ENCODE measurements around the gene ADARB1.

ADARB1 gene

DNA sequence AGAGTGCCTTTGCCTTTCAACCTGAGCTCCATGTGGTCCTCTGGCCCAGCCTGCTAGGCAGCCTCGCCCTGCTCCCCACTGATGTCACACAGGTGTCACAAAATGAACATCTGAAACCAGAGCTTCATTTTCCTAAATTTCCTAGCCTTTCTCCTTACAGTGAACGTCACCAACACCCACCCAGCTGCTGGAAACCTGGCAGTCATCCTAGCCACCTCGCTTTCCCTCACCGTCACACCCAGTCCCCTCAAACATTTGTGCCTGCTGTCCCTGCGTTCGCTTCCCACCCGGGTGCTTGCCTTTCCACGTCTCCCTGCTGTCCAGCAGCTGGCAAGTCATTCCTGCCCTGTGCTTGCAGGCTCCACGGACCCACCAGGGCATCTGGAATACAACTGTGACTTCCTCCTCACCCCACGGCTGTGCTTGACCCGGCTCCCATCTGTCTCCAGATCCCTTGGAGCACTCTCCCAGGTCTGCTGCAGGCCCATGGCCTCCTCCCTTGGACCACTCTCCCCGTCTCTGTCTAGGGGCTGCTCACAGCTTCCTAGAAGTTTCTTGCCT, 23.5 kb downstream of the ADARB1 start:
- DNase-seq: no peak

DNA sequence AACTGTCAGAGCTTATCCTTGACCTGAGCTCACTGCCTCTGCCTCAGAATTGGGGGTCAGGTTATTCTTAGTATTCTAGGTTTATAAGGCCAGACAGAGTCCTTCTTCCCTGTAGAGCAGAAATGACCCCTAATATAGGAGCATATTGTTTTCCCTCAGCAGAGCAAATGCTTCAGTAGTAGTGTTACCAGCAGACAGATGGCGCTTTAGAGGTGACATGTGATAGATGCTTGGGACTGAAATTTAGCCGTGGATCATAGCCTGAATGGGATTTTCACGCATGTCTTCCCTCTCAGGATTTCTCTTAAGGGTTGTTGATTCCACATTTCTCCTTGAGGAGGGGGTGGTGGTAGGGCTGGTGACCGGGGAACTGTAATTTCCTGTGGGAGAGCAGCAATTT, 24.5 kb downstream of the ADARB1 start:
- no peak for DNase-seq

DNA sequence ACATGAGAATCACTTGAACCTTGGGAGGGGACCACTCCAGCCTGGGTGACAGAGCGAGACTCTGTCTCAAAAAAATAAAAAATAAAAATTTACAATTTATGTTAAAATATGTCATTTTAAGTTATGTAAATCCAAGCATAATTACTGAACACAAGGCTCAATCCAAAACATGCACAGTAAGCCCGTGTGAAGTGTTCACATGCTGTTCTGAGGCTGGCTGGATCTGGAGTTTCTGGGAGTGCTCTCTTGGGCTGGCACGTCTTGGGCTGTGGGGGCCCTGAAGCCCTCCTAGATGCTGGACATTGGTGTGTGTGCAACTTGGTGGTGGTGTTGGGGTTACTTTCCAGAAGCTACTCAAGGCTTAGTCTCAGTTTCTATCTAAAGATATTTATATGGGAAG, 25.2 kb downstream of the ADARB1 start:
- no peak for DNase-seq

DNA sequence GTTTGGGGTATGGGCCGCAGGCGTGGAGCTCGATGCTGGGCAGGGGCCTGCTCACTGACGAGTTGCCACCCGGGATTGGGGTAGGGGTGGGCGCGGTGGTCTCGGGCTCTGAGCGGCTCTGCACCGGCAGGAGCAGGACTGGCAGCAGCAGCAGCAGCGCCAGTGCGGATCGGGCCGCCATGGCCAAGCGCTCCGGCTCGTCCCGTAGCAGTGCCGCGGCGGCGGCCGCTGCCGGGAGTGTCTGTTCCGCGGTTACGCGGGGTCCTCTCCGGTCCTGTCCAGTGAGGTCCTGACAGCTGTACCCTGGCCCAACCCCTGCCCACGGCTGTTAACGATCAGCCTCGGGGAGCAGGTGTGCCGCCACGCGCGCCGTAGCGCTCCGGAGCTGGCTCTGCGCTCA, 26.5 kb downstream of the ADARB1 start:
- no peak for DNase-seq

DNA sequence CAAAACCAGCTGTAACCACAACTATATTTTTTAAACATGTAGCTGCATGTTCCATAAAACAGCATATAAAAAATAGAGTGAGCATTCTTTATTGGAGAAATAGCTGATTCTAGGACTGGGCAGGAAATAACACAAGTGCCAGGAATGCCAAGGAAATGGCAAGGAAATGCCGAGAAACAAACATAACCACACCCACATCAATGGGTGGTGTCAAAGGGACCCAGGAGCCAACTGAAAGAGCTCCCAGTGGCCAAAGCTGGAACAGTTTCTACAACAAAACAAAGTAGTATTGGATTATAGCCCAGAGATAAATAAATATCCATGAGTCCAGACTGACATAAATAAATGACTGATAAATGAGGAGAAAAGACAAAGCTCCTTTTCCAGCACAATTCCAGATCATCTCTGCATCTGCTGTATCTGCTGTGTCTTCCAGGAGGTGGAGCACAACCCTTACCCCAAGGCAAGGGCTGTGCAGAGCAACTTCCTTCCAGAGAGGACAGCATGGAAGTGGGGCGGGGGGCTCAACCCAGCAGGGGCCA, 28.1 kb downstream of the ADARB1 start:
- DNase-seq: no peak

DNA sequence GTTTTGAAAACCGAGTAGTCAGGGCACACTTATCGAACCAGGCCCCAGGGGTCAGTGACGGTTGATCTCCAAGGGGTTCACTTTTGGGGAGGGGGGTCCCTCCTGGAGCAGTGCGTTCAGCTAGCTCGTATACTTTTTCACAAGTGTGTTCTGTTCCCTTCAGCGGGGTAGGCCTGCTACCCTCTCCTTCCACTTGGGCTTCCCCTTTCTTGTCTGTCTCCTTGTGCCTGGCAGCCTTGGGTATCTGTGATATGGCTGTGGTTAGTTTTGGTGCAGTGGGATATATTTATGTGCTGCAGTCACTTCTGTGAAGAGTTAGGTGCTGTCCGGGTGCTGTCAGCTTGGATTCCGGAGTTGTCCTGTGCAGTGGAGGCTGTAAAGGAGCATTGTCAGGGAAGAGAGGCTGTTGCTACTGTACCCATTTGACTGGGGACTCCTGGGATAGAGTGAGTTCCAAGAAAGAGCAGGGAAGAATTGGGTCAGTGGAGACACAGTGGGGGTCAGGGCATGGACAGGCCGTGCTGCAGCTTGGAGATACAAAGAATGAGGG, 29.7 kb downstream of the ADARB1 start:
- DNase-seq: no peak

GRCh38 chr21:45104560-45104959, 30.2 kb downstream of the ADARB1 start:
- DNase-seq: no peak

DNA sequence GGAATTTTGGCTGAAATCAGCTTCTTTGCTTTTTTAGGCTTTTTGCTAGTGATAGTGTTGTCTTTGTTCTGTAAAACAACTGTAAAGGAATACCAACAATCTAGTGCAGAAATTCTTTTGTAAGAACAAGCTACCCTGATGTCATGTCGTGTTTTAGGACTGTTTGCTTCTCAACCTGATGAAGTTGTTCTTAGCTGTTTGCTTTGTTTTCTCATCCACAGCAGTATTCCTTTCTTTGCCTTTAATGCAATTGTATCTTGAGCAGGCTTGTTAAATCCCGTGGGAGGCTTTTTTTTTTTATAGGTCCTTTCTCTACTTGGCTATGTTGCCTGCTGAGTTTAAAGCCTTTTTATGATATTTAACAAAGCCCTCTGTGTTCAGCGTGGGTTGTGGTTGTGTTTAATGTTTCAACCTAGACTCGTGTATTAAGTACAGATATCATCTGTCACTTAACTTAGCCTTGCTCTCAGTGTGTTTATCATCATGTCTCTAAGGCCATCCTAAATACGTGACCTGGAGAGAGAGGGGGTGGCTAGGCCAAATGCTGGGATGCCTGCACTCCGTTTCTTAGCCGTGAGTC, 31.6 kb downstream of the ADARB1 start:
- no peak for DNase-seq

DNA sequence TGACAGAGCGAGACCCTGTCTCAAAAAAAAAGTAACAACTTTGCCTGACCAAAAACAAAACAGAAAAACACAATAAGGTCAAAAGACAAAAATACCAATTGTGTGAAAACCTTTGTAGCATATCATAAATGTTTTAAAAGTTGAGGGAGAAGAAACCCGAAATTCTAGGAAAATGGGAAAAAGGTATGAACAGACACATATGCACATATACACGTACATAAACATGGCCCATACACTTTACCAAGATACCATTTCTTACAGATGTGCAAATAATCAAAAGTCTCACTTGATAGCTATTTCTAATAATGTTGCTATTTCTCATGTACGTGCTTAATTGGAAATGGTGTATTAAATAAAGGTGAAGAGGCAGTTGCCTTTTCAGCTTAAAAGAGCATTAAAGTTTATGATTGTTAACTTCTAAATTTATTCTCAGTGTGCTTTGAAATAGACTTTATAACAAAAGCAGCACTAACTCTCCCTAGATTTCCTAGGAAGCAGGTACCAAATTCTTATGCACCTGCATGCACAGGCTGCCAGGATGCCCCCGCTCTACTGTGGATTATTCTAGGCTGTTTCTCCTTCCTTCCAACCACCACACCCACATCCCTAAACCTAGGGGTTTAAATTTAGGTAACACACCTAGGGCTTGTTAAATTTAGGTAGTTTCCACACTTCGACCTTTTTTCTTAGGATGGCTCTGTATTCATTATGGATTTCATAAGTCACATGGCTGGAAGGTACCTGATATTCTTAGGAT, 33.8 kb downstream of the ADARB1 start:
- no peak for DNase-seq

DNA sequence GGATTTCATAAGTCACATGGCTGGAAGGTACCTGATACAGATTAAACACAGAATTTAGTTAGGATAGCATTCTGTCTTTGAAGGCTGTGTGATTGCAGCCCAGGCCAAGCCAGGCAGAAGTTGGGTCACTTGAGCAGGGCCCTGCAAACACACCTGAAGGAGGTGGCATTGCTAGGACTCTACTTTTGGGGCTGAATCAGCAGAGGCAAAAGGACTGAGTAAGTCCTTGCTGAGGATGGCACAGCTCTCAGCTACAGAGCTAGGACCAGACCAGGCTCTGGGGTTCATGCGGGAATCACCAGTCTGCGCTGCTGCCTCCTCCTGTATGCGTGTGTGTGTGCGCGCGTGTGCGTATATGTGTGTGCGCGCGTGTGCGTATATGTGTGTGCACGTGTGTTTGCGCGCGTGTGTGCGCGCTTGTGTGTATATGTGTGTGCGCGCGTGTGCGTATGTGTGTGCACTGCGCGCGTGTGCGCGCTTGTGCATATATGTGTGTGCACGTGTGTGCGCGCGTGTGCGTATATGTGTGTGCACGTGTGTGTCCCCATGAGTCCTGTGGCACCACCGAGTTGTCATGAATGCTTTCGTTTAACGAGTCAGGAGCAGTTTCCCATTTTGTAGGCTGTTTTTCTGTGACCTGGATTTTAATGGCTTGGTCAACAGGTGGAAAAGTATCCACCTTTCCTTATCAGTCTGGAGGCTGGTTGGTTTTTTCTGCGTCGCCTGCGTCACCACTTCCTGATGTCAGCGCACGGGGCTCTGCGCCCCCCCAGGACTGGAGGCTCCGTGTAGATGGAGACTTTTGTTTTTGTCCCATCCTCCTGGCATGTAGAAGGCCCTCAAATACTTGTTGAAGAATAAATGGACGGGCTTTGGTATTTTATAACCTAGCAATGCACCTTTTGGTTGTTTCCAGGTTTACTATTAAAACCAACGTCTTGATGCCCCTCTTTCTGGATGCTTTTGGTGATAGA, 34.7 kb downstream of the ADARB1 start:
- DNase-seq: no peak

DNA sequence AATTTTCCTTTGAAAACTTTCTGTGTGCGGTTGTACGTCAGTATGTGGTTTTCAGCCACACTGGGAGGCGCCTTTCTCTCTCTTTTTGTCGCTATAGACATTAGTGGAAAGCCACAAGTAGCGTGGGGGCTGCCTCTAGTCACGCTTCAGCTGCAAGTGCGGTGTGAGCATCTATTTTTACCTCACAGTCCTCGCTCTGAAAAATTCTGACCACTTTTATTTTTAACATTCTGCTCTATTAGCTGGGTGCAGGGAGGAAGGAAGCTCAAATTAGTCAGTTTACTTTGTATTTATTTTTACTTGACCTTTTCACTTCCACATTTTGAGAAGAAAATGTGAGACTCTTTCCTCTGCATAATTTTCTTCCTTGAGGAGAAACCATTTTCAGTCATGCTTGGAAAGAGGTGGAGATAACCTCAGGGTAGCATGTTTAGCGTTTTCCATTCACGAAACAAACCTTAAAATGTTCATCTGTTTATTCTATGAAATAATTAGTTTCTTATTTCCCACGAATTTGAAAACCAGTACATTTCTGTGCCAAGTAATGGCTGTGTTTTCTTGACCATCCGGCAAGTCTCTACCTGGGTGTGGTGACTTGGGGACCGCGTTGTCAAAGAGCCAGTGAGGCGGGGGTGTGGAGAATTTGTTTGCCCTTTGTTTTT, 35.6 kb downstream of the ADARB1 start:
- no peak for DNase-seq

DNA sequence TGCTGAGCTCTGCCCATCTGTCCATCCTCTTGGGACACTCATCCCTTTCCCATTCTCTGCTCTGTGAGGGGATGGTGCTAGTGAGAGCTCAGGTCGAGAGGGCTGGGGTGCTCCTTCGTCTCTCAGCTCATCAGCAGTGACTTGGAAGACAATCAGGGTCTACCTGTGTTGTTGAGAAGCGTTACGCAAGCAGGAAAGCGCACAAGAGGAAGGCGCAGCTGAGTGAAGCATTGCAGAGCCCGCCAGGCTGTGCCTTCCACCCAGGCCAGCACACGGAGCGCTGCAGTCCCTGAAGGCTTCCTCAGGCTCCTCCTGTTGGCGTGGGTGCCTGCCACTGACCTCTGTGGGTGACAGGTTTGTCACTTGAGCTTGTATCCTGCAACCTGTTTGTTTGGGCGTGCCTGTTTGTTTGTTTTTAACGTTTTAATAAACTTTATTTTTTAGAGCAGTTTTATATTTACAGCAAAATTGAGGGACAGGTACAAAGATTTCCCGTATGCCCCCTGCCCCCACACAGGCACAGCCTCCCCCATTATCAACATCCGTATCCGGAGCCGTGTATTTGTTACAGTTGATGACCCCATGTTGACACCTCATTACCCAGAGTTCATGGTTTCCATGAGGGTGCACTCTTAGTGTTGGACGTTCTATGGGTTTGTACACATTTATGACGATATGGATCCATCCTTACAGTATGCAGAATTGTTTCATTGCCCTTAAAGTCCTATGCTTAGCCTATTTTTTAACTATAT, 36.7 kb downstream of the ADARB1 start:
- DNase-seq: no peak

- no peak for DNase-seq
Measured at GRCh38 chr21:45111703-45112102, 37.3 kb downstream of the ADARB1 start.

- DNase-seq: no peak
Measured at GRCh38 chr21:45112371-45112770, 38.0 kb downstream of the ADARB1 start.

GRCh38 chr21:45113543-45113942, 39.2 kb downstream of the ADARB1 start:
- no peak for DNase-seq

DNA sequence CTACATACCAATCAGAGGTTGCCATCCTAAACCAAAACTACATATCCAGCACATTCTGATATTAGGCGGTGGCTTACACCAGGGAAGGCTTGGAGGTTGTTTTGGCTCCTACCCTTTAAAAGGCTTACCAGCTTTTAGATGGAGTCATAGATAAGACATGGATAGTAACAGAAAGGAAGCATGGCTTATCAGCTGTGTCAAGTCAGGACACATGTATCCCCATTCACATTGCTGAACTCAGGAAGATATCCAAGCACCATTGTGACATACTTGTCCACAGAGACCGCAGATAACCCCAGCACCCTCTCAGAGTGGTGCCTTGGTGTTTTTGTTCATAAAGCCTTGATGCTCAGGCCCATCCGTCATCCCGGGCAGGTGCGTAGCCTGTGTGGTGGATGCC, 39.7 kb downstream of the ADARB1 start:
- DNase-seq: no peak

DNA sequence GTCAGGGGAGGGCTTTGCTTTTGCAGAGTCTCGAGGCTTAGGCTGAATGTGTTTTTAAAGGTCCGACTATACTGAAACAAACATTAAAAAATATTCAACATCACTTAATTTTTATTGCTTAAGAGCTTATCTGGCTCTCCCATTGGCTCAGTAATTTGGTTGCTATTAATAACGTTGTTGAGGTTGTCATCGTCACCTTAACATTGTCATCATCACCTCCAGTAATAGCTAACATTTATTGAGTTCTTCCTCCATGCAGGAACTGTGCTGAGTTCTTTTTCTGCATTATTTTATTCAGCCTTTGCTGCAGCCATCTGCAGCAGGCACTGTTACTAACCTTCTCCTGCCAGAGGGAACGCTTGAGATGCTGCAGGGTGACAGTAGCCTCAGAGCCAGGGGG, 40.1 kb downstream of the ADARB1 start:
- no peak for DNase-seq

DNA sequence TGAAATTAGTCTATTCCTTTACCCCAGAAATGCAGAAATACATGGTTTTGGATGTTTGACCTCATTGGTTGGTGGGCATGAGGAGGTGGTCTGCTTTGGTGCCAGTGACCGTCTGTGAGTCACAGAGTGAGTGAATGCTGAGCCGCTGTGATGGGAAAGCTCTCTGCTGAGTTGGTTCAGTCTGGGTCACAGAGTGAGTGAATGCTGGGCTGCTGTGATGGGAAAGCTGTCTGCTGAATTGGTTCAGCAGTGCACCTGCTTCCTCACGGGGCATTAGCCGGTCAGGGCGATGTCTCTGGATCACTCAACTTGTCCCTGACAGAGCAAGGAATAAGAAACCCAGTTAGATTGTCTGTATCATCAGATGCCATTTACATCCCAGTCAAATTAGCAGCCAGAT, 40.8 kb downstream of the ADARB1 start:
- DNase-seq: no peak

GRCh38 chr21:45116066-45116465, 41.7 kb downstream of the ADARB1 start:
- no peak for DNase-seq

- no peak for DNase-seq
Measured at GRCh38 chr21:45117314-45117713, 42.9 kb downstream of the ADARB1 start.

- no peak for DNase-seq
Measured at GRCh38 chr21:45118099-45118498, 43.7 kb downstream of the ADARB1 start.
